ENCODE results near the gene DDAH1. TPM values are rescaled to one million over a fixed set of nuclear protein-coding genes. Genes with fewer than 3 reads are reported as not detected.

The DDAH1 gene
- total and polyA plus RNA-seq, 2 donors (not counting 3 experiments of a cell fraction or from before 2014, with no cell fraction given): 44.0 to 75.2 TPM

DNA sequence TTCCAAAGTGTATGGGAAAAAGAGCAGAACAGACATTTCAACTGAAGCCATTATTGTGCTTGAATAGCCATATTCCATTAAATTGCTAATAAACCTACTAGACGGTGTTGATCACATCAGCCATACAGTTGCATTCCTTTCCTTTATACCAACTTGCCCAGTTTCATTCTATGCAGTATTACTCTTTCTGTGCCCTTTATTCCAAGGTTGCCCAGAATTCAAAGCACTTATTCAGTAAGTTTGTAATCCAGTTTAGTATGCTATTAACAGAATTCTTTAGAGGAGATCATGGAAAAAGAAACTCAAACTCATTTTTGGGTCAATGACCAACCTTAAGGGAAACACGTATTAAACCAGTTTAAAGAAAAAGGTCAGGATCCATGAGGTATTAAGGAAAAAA, 89.5 kb downstream of the DDAH1 start:
- H3K27me3 ChIP-seq (ENCODE audit: control insufficient read depth in 2 of 2, insufficient read depth in 2 of 2, low read length in 2 of 2): no peaks in the 10 kb centered on the region
- H3K4me2 ChIP-seq (ENCODE audit: insufficient read depth, low read length): no peak overlapping the region
- peaks cover 31% of the 10 kb centered on the region for H3K4me1 ChIP-seq (ENCODE audit: control insufficient read depth, extremely low read depth, insufficient read depth, low read length)
- H4K20me1 ChIP-seq (replicated peaks; ENCODE audit: control insufficient read depth, extremely low read depth, insufficient read depth, low read length): no peaks in the 10 kb centered on the region
- TF ChIP-seq, protein P1, sequence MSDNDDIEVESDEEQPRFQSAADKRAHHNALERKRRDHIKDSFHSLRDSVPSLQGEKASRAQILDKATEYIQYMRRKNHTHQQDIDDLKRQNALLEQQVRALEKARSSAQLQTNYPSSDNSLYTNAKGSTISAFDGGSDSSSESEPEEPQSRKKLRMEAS (IDR thresholded peaks at IDR 0.05; ENCODE audit: insufficient read depth, insufficient read length): no peak
- TF ChIP-seq POLR2AphosphoS5 (IDR thresholded peaks at IDR 0.05; ENCODE audit: insufficient read depth, low read depth, low read length) (no peak), EZH2 (IDR thresholded peaks at IDR 0.05; ENCODE audit: borderline replicate concordance, low read depth, low read length, severe bottlenecking) (no peak), MYC (IDR thresholded peaks at IDR 0.05; ENCODE audit: low read depth, low read length) (no peak), POLR2A (IDR thresholded peaks at IDR 0.05; ENCODE audit: low read depth, low read length) (no peak), JUN (IDR thresholded peaks at IDR 0.05; ENCODE audit: borderline replicate concordance, insufficient read depth, insufficient read length, low read depth) (no peak), GATA2 (IDR thresholded peaks at IDR 0.05; ENCODE audit: insufficient read depth, insufficient read length, low read depth, low read length) (no peak), FOS (IDR thresholded peaks at IDR 0.05; ENCODE audit: borderline replicate concordance, insufficient read depth, low read length) (no peak)
- TF ChIP-seq, protein P2, sequence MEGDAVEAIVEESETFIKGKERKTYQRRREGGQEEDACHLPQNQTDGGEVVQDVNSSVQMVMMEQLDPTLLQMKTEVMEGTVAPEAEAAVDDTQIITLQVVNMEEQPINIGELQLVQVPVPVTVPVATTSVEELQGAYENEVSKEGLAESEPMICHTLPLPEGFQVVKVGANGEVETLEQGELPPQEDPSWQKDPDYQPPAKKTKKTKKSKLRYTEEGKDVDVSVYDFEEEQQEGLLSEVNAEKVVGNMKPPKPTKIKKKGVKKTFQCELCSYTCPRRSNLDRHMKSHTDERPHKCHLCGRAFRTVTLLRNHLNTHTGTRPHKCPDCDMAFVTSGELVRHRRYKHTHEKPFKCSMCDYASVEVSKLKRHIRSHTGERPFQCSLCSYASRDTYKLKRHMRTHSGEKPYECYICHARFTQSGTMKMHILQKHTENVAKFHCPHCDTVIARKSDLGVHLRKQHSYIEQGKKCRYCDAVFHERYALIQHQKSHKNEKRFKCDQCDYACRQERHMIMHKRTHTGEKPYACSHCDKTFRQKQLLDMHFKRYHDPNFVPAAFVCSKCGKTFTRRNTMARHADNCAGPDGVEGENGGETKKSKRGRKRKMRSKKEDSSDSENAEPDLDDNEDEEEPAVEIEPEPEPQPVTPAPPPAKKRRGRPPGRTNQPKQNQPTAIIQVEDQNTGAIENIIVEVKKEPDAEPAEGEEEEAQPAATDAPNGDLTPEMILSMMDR (IDR thresholded peaks at IDR 0.05; ENCODE audit: extremely low read depth in 1 of 2, insufficient read depth in 1 of 2, low read depth in 1 of 2, low read length in 2 of 2): no peak
- no peaks in the 10 kb centered on the region for H3K36me3 ChIP-seq (ENCODE audit: control insufficient read depth in 2 of 2, extremely low read depth in 1 of 2, insufficient read depth in 2 of 2, low read length in 2 of 2)
- peaks cover 57% of the 10 kb centered on the region for H3K79me2 ChIP-seq (ENCODE audit: control insufficient read depth, insufficient read depth, low read length)
- ChIA-PET POLR2A (no interaction called here), CTCF (interaction anchor here (1.1 to 1.3 kb wide), 2 partner anchors 10 to 67 kb away, joined by 4 read pairs; no protein-coding TSS in a partner anchor)
- FAIRE-seq: no peak
- no peak overlapping the region for H2AFZ ChIP-seq (ENCODE audit: low read depth, low read length)
- no peak overlapping the region for H3K9ac ChIP-seq (replicated peaks; ENCODE audit: extremely low read depth, insufficient read depth, low read length)
- H3K27ac ChIP-seq (ENCODE audit: insufficient read depth, low read depth, low read length): no peak overlapping the region
- BruUV-seq (replicated peaks): no TSS peak
- dilution Hi-C loops (cut with MboI; ENCODE audit: extremely low pct_ligation_motif_present, low sequenced_read_pairs): no loop called here
- DNase-seq (ENCODE audit: low read depth, low spot score): no peak
- no peak overlapping the region for H3K4me3 ChIP-seq (replicated peaks in 1 of 3; ENCODE audit: insufficient read depth in 1 of 3, low read depth in 1 of 3, low read length in 3 of 3)
- no peaks in the 10 kb centered on the region for H3K9me3 ChIP-seq (replicated peaks; ENCODE audit: control insufficient read depth, insufficient read depth, low read length)
- no peaks in the 10 kb centered on the region for H3K9me1 ChIP-seq (replicated peaks; ENCODE audit: control insufficient read depth, extremely low read depth, insufficient read depth, low read length)
- intact Hi-C loops (cut with micrococcal nuclease): no loop called here
